Stimulated activated effector memory CD8-positive, alpha-beta T cell treated with anti-CD3 and anti-CD28 coated beads, Interleukin-12 subunit alpha, Interleukin-12 subunit beta, amount 100 ng/mL, for 72 hours (primary cell): ENCODE measurements around the gene PTPRCAP.

Source experiments
- ATAC-seq: fragments of 150-1000 bp; cut with Tn5 transposase; 2 replicates; pipeline ENCODE4 v1.10.0; 2021
- DNase-seq, 2 donors: peaks; one replicate each; pipeline ENCODE4 v3.0.0; 2021 to 2022; ENCODE audit warnings: low spot score in 2 of 2
- H3K27ac Mint-ChIP-seq: one replicate; pipeline ENCODE4 v1.8.0; 2022; ENCODE audit warnings: mild to moderate bottlenecking, mixed read lengths
- H3K36me3 Mint-ChIP-seq: one replicate; pipeline ENCODE4 v1.8.0; 2022; ENCODE audit warnings: mild to moderate bottlenecking, mixed read lengths
- H3K4me1 Mint-ChIP-seq: one replicate; pipeline ENCODE4 v1.8.0; 2022; ENCODE audit warnings: mixed read lengths
- H3K4me3 Mint-ChIP-seq: one replicate; pipeline ENCODE4 v1.8.0; 2022; ENCODE audit warnings: mild to moderate bottlenecking, mixed read lengths
- H3K9me3 Mint-ChIP-seq: one replicate; pipeline ENCODE4 v1.8.0; 2022; ENCODE audit warnings: mixed read lengths

PTPRCAP gene

DNA sequence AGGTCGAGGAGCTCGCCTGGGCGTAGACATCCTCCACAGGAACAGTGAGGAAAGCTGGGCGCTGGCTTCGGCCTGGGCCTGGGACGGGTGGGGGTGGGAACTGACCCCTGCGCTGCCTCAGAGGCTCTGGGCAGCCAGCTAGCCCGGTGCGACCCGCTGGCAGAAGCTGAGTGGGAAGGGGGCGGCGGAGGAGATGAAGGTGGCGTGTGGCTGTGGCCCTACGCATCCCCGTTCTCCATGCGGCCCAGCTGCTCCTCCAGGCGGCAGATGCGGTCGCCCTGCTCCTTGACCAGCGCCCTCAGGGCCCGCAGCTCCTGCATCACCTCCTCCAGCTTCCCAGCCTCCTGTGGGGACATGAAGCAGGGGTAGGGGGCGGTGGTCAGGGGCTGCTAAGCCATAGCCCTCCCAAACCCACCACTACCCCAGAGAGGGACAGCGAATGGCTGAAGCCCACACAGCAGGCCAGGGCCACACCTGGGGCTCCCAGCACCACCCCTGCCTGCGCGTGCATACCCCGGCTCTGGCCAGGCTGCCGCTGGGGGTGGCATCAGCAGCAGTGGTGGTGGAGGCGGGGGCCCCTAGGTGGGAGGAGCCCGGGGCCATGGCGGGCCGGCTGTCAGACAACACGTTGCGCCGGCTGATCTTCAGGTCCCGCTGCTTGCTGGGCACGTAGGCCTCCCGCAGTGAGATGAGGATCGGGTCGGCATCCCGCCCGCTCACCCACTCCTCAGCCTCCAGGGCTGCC lies 848 bp upstream of the PTPRCAP start:
- peak overlapping the region; percentile 95 for H3K4me3 Mint-ChIP-seq
- DNase-seq = peak; percentile 62 to 88
- peaks cover 79% of the 10 kb centered on the region for H3K36me3 Mint-ChIP-seq
- ATAC-seq = peak; percentile 66
- H3K27ac Mint-ChIP-seq = peak overlapping the region; percentile 94
- H3K4me1 Mint-ChIP-seq = peaks cover 80% of the 10 kb centered on the region
- no peaks in the 10 kb centered on the region for H3K9me3 Mint-ChIP-seq

DNA sequence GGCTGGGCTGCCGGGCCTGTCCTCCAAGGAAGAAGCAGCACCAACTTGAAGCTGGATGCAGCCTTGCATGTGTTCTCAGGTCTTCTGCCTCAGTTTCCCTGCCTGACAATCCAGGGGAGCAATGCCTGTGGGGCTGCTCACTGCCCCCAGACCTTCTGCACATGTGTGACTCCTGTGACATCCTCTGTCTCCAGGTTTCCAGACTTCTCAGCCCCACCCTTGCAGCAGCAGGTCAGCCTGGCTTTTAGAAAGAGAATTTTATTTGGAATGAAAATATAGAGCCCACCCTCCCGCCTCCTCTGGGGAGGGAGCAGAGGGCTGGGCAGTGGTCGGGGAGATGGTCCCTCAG lies 301 bp upstream of the PTPRCAP start:
- H3K9me3 Mint-ChIP-seq = no peaks in the 10 kb centered on the region
- H3K36me3 Mint-ChIP-seq = peaks cover 82% of the 10 kb centered on the region
- DNase-seq (no peak), ATAC-seq (no peak)
- peak overlapping the region; percentile 94 for H3K27ac Mint-ChIP-seq
- peaks cover 83% of the 10 kb centered on the region for H3K4me1 Mint-ChIP-seq
- H3K4me3 Mint-ChIP-seq = peak overlapping the region; percentile 95

DNA sequence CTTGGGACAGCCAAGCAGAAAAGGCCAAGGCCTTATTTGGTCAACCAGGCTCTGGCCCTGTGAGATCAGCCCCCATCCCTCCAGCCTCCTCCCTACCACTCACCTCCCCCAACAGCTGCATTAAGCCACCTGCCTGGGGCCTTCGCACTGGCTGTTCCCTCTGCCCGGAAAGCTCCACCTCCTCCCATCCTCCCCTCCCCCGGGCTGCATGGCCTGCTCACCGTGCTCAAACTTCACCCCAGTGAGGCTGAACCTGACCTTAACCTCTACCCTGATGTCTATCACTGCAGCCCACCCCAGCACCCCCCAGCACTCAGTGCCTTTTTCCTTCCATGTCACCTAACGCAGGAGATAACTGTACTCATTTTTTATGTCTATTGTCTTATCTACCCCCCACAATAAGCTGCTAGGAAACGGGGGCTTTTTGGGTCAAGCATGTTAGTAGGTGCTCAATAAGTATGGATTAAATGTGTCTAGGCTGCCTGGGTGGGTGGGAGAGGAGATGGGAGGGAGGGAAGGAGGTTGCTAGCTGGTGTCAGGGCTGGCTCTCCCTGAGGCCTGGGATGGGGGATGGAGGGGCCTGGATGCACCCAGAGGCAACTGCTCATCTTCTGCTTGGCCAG lies 912 bp downstream of the PTPRCAP start:
- Mint-ChIP-seq H3K4me3 (peak overlapping the region; percentile 95), H3K4me1 (peaks cover 81% of the 10 kb centered on the region), H3K36me3 (peaks cover 85% of the 10 kb centered on the region), H3K9me3 (no peaks in the 10 kb centered on the region), H3K27ac (peak overlapping the region; percentile 94)
- DNase-seq = peak in 1 of 2 donors; percentile 84
- ATAC-seq = peak; percentile 52

DNA sequence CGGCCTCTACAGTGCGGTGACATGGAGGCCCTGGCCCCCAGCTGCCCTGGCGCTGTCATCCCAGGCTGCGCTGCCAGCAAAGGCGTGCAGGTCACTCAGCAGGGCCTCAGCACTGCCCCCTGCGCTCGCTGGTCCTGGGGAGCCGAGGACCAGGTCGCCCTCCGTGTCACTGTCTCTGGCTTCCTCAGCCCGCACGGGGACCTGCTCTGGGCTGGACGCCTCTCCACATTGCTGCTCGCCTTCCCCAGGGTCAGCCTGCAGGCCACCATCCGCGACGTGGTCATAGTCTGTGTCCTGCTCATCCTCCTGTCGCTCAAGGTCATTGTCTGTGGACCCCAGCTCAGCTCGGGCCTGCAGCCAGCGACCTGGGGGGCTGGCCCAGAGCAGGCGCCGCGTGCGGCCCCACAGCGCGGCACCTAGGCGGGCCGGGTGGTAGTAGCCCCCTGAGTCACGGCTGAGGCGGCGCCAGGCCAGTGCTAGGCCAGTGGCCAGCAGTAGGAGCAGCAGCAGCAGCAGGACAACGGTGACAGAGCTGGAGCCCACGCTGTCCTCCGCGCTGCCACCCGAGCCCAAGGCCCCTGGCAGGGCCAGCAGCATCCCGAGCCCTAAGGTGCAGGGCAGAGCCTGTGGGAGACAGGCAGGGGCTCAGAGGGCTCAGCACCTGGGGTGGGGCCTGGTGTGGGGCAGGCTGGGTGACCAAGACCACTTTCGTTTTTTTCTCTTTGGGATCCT lies 1.6 kb downstream of the PTPRCAP start:
- Mint-ChIP-seq H3K27ac (peak overlapping the region; percentile 94), H3K4me1 (peaks cover 75% of the 10 kb centered on the region), H3K4me3 (peak overlapping the region; percentile 95), H3K9me3 (no peaks in the 10 kb centered on the region), H3K36me3 (peaks cover 92% of the 10 kb centered on the region)
- DNase-seq (no peak), ATAC-seq (peak; percentile 1)

DNA sequence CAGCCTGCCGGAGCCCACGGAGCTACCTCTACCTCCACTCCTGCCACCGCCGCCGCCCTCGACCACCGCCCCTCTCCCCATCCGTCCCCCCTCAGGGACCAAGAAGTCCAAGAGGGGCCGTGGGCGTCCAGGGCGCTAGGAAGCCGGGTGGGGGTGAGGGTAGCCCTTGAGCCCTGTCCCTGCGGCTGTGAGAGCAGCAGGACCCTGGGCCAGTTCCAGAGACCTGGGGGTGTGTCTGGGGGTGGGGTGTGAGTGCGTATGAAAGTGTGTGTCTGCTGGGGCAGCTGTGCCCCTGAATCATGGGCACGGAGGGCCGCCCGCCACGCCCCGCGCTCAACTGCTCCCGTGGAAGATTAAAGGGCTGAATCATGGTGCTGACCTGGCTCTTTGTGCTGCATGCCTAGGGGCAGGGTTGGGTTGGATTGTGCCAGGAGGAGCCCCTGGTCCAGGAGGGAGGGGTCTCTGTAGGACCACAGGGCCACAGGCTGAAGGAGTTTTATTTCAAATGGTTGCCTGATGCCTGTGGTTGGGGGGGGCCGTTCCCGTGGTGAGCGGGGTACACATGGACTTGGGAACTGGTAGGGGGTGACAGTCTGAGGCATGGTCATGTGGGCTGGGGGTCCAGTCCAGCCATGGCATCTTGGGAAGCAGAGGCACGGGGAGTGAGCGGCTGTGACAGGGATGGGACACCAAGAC lies 2.3 kb downstream of the PTPRCAP start:
- ATAC-seq = peak; percentile 3
- H3K36me3 Mint-ChIP-seq = peaks cover 97% of the 10 kb centered on the region
- peaks cover 68% of the 10 kb centered on the region for H3K4me1 Mint-ChIP-seq
- peak overlapping the region; percentile 95 for H3K4me3 Mint-ChIP-seq
- peak in 1 of 2 donors; percentile 69 for DNase-seq
- peak overlapping the region; percentile 94 for H3K27ac Mint-ChIP-seq
- no peaks in the 10 kb centered on the region for H3K9me3 Mint-ChIP-seq

DNA sequence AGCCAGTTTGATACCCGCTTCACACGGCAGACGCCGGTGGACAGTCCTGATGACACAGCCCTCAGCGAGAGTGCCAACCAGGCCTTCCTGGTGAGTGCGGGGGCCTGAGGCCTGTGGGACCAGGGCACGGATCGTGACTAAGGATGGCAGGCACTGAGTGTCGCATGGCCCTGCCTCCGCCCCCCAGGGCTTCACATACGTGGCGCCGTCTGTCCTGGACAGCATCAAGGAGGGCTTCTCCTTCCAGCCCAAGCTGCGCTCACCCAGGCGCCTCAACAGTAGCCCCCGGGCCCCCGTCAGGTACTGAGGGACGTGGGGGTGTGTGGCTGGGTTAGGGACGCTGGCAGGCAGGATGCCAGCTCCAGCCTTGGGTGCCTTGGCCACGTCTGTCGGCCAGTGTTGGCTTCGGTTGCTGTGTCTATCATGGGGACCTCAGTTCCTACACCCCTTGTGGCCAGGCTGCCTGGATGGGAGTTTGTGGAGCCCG lies 3.0 kb downstream of the PTPRCAP start:
- Mint-ChIP-seq H3K27ac (peak overlapping the region; percentile 94), H3K36me3 (peaks cover 97% of the 10 kb centered on the region), H3K4me3 (peak overlapping the region; percentile 95), H3K4me1 (peaks cover 61% of the 10 kb centered on the region), H3K9me3 (no peaks in the 10 kb centered on the region)
- ATAC-seq = peak; percentile 66
- peak in 1 of 2 donors; percentile 78 for DNase-seq

DNA sequence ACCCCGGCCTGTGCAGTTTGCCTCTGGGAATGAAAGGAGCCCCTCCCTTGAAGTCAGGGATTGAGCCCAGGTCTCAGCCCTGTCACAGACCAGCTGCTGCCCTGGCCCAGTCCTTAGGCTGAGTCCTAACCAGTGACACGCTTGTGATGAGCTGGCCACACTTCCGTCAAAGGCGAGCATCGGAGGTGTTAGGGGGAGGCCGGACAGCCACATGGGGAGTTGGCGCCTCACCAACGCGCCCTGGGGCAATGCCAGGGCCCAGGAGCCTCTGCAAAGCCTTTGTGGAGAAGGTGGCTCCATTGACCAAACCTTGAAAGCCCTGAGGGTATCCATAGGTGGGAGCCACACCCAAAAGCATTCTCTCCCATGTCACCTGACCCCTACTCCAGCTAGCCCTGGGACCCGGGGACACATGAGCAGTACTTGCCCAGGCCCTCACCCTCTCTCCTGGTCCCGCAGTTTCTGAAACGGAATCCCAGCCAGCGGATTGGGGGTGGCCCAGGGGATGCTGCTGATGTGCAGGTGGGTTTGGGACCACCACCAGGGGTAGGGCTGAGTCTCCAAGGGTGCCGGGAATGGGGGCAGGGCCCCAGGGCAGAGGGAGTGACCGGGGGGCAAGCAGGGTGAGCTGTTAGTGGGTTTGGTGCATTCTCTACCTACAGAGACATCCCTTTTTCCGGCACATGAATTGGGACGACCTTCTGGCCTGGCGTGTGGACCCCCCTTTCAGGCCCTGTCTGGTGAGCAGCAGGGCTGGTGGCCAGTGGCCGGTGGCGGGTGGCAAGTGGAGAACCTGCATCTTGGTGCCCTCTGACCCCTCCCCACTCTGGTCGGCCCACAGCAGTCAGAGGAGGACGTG lies 3.7 kb downstream of the PTPRCAP start:
- H3K27ac Mint-ChIP-seq = peak overlapping the region; percentile 94
- DNase-seq (peak in 1 of 2 donors; percentile 72), ATAC-seq (peak; percentile 42)
- H3K9me3 Mint-ChIP-seq = no peaks in the 10 kb centered on the region
- H3K4me3 Mint-ChIP-seq = peak overlapping the region; percentile 95
- peaks cover 54% of the 10 kb centered on the region for H3K4me1 Mint-ChIP-seq
- H3K36me3 Mint-ChIP-seq = peaks cover 97% of the 10 kb centered on the region

DNA sequence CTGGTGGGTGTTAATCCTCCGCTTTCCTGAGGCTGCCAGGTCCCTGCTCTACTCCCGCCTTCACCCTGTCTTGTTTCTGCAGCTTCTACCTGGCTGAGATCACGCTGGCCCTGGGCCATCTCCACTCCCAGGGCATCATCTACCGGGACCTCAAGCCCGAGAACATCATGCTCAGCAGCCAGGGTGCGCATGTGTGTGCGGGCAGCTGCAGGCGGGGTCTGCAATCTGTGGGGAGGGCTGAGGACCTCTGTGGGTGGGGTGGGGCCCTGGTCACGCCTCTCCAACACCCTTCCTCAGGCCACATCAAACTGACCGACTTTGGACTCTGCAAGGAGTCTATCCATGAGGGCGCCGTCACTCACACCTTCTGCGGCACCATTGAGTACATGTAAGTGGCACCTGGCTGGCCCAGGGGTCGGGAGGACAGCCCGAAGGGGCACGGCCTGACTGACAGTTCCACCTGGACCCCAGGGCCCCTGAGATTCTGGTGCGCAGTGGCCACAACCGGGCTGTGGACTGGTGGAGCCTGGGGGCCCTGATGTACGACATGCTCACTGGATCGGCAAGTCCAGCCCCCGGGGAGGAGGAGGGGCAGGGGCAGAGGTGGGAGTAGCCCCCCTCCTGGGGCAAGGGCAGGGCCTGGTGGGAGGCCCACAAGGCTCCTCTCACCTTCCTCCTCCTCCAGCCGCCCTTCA lies 4.7 kb downstream of the PTPRCAP start:
- DNase-seq (no peak), ATAC-seq (no peak)
- Mint-ChIP-seq H3K36me3 (peaks cover 100% of the 10 kb centered on the region), H3K27ac (peak overlapping the region; percentile 94), H3K9me3 (no peaks in the 10 kb centered on the region), H3K4me3 (peak overlapping the region; percentile 95), H3K4me1 (peaks cover 49% of the 10 kb centered on the region)

DNA sequence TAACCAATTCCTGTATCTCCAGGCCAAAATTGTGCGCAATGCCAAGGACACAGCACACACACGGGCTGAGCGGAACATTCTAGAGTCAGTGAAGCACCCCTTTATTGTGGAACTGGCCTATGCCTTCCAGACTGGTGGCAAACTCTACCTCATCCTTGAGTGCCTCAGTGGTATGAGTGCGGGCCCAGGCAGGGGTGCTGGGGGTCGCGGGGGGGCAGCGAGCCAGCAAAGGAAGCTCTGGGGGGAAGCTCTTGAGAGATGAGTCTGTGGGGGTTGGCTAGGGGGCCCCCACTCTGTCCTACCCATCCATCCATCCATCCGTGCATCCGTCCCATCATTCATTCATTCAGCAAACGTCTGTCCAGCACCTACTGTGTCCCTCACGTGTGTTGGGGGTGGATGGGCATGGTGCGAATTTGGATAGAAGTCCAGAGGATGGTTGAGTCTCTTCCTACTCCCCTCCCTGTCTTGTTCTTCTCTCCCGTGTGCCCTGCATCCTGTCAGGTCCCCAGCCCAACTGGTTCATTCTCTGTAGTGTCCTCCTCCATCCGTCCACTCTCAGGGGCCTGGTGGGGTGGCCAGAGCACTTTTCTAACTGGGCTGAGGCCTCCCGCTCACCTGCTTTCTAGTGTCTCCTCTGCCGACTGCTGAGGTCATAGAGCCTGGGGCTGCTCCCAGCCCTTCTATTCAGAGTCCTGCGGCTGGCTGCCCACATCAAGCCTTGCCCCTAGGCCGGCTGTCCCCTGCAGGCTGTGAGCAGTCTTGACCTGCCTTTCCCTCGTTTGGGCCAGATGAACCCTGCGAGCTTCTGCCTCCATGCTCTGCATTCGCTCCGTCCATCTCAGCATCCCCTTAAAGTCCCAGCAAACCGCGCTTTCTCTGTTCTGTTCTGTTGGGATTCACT lies 5.9 kb downstream of the PTPRCAP start:
- H3K36me3 Mint-ChIP-seq = peaks cover 94% of the 10 kb centered on the region
- DNase-seq (no peak), ATAC-seq (no peak)
- H3K4me3 Mint-ChIP-seq = peak overlapping the region; percentile 4
- H3K27ac Mint-ChIP-seq = peak overlapping the region; percentile 94
- peaks cover 53% of the 10 kb centered on the region for H3K4me1 Mint-ChIP-seq
- H3K9me3 Mint-ChIP-seq = no peaks in the 10 kb centered on the region

DNA sequence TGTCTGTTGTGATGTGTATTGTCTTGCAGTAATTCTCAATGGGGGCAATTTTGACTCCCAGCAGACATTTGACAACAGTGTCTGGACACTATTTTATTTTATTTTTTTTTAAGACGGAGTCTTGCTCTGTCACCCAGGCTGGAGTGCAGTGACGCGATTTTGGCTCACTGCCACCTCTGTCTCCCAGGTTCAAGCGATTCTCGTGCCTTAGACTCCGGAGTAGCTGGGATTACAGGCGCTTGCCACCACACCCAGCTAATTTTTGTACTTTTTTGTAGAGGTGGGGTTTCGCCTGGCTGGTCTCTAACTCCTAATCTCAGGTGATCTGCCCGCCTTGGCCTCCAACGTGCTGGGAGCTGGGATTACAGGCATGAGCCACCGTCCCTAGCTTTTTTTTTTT lies 7.8 kb downstream of the PTPRCAP start:
- Mint-ChIP-seq H3K4me3 (peak overlapping the region; percentile 42), H3K27ac (peak overlapping the region; percentile 65), H3K4me1 (peaks cover 55% of the 10 kb centered on the region), H3K9me3 (no peaks in the 10 kb centered on the region), H3K36me3 (peaks cover 79% of the 10 kb centered on the region)
- DNase-seq = no peak
- ATAC-seq = no peak

DNA sequence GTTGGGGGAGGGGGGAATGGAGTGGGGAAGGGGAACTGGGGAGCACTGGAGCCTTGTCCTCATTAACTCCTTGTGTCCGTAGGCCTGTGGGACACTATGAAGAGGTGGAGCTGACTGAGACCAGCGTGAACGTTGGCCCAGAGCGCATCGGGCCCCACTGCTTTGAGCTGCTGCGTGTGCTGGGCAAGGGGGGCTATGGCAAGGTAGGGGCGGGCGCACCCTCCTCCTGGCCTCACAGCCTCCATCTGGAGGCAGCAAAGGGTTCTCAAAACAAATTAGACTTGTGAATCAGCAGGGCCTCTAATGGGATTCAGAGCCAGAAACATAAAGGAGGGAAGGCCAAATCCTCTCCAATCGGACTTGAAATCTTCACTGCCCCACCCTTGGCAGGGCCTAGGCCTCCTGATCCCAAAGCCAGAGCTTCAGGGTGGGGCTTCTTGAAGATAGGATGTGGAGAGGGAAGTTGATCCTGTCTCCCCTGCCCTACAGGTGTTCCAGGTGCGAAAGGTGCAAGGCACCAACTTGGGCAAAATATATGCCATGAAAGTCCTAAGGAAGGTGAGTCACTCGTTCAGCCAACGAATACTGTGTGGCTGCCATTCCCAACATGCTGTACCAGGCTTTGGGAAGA lies 8.3 kb downstream of the PTPRCAP start:
- Mint-ChIP-seq H3K9me3 (no peaks in the 10 kb centered on the region), H3K27ac (peak overlapping the region; percentile 92), H3K4me3 (peak overlapping the region; percentile 89), H3K36me3 (peaks cover 77% of the 10 kb centered on the region), H3K4me1 (peaks cover 55% of the 10 kb centered on the region)
- no peak for ATAC-seq
- no peak for DNase-seq

DNA sequence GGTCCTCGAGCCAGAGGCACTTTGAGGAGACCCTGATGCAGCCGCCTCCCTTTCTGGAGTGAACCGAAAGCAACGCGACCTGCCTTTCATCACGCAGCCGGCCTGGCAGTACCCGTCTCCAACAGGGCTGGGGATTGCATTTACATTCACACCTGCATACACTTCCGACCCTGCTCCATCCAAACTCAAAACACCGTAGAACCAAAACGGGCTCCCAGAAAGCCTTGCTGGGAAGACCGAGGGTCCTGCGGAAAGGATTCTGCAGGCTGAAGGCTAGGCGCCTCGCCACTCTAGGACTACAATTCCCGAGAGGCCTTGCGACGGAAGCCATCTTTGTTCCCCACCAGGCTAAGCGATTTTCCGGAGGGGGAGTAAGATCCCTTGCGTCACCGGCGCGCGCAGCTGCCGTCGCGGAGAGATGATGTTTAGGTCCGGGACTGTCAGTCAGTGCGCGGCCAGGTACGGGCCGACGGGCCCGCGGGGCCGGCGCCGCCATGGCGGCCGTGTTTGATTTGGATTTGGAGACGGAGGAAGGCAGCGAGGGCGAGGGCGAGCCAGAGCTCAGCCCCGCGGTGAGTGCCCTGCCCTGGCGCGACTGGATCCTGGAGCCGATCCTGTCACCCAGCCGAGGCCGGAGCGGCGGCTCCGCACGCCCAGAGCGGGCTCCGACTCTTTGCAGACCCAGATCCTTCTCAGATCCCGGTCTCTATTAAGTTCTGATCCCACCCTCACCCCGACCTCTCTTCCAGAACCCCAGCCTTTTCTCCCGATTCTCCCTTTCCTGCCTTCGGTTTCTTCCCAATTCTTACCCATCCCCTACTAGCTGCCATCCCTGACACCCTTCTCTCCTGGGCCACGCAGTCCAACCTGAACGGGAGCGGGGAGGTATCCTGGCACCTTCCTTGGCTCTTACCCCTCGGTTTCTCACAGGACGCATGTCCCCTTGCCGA lies 9.2 kb downstream of the PTPRCAP start, which contains the start of gene RPS6KB2:
Gene RPS6KB2 (plus strand): TSS at position 443 of the 950 bp plus-strand sequence. CDS start 52 bp downstream, at position 495.
- Mint-ChIP-seq H3K36me3 (peaks cover 69% of the 10 kb centered on the region), H3K4me3 (peak within 1 kb of the TSS; percentile 89), H3K27ac (peak within 1 kb of the TSS; percentile 92), H3K4me1 (peaks cover 46% of the 10 kb centered on the region), H3K9me3 (no peaks in the 10 kb centered on the region)
- DNase-seq = peak; percentile 100
- peak; percentile 93 for ATAC-seq
